CD8-positive, alpha-beta memory T cell (primary cell): Measurements from ENCODE around the gene RNF135. TPM values are rescaled to one million over a fixed set of nuclear protein-coding genes. Genes with fewer than 3 reads are reported as not detected.
A peak's percentile ranks its signal among the peaks of the same experiment; 100 is the strongest.
"Not testable (repeated sequence)": the region's sequence is repeated elsewhere in the genome, so short reads cannot be mapped to it uniquely, and the experiment has no call there.

Experiments used
- CTCF ChIA-PET: fragments of 350-600 bp; sonication (Branson Sonifier 250); formaldehyde crosslinking; loops from one replicate; lab custom pipeline; 2021; ENCODE audit warnings: antibody characterized with exemption; lab: Charles Lee
- POLR2A ChIA-PET: fragments of 350-600 bp; sonication (Branson Sonifier 250); formaldehyde crosslinking; loops from one replicate; lab custom pipeline; 2021; ENCODE audit warnings: antibody characterized with exemption; lab: Charles Lee
- DNase-seq, 5 donors: peaks; one replicate each; pipeline versions ENCODE4 v3.0.0 to v3.0.0-alpha.2; 2020 to 2022; ENCODE audit warnings: mixed read lengths in 1 of 5
- H3K27ac ChIP-seq: one replicate; pipeline ENCODE4 v1.7.0; 2013; ENCODE audit warnings: low read depth, mild to moderate bottlenecking, low read length, moderate library complexity
- H3K27me3 ChIP-seq: 2 replicates; pipeline ENCODE4 v1.7.0; 2013; ENCODE audit warnings: low read length, mild to moderate bottlenecking; ENCODE audit not compliant: insufficient read depth, poor library complexity, severe bottlenecking
- H3K36me3 ChIP-seq: 2 replicates; pipeline ENCODE4 v1.7.0; 2013; ENCODE audit warnings: mild to moderate bottlenecking, low read length, moderate library complexity; ENCODE audit not compliant: insufficient read depth
- H3K4me1 ChIP-seq: 2 replicates; pipeline ENCODE4 v1.7.0; 2013; ENCODE audit warnings: mild to moderate bottlenecking, low read length, moderate library complexity; ENCODE audit not compliant: insufficient read depth
- H3K4me3 ChIP-seq: 2 replicates; pipeline ENCODE4 v1.7.0; 2013; ENCODE audit warnings: mild to moderate bottlenecking, low read length
- H3K9me3 ChIP-seq: 2 replicates; pipeline ENCODE4 v1.7.0; 2013; ENCODE audit warnings: mild to moderate bottlenecking, low read length
- H3K27ac Mint-ChIP-seq, 8 donors: one replicate each; pipeline ENCODE4 v1.8.0; 2020 to 2021; ENCODE audit warnings: mixed read lengths in 8 of 8, mild to moderate bottlenecking in 6 of 8, inconsistent platforms in 3 of 8, moderate library complexity in 3 of 8
- H3K27me3 Mint-ChIP-seq, 2 donors: one replicate each; pipeline ENCODE4 v1.8.0; 2020 to 2021; ENCODE audit warnings: mixed read lengths in 2 of 2, mild to moderate bottlenecking in 1 of 2, moderate library complexity in 1 of 2
- H3K36me3 Mint-ChIP-seq, 3 donors: one replicate each; pipeline ENCODE4 v1.8.0; 2020 to 2021; ENCODE audit warnings: mixed read lengths in 3 of 3, inconsistent platforms in 1 of 3, mild to moderate bottlenecking in 1 of 3
- H3K4me1 Mint-ChIP-seq, 3 donors: one replicate each; pipeline ENCODE4 v1.8.0; 2020 to 2021; ENCODE audit warnings: mixed read lengths in 3 of 3, inconsistent platforms in 1 of 3, mild to moderate bottlenecking in 1 of 3
- H3K4me3 Mint-ChIP-seq, 7 donors: one replicate each; pipeline ENCODE4 v1.8.0; 2020 to 2021; ENCODE audit warnings: mixed read lengths in 7 of 7, mild to moderate bottlenecking in 6 of 7, moderate library complexity in 4 of 7, inconsistent platforms in 2 of 7
- H3K9me3 Mint-ChIP-seq, 5 donors: one replicate each; pipeline ENCODE4 v1.8.0; 2020 to 2022; ENCODE audit warnings: mixed read lengths in 5 of 5, mild to moderate bottlenecking in 3 of 5, moderate library complexity in 2 of 5, inconsistent platforms in 1 of 5
- polyA plus RNA-seq: library from polyadenylated mRNA; unstranded; fragments of 300-500 nt; fragmentation: Illumina TruSeq; gene quantifications from one replicate; pipeline ENCODE4 v1.2.3, GENCODE V29; 2021
- total RNA-seq, 2 experiments: library from RNA; stranded (reverse); gene quantifications; one replicate each; pipeline ENCODE4 v1.2.3, GENCODE V29; 2021

Gene RNF135
- total and polyA plus RNA-seq, 3 experiments from 2014 or later, result 7.5 to 9.2 (median 7.9) TPM

DNA sequence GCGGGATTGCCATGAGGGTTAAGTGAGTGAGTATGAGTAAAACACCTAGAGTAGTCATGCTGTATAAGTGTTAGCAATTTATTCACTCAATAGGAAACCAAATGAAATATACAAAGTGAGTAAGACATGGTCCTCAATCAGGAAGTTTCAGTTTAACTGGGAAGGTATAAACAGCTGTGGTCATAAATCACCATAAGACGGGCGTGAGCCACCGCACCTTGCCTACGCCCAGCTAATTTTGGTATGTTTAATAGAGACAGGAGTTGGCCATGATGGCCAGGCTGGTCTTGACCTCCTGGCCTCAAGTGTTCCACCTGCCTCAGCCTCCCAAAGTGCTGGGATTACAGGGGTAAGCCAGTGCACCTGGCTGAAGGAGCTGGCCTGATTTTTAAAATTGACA, 27.0 kb downstream of the RNF135 start:
- H3K36me3 Mint-ChIP-seq, result peaks cover 6 to 43% (median 29%) of the 10 kb centered on the region in 3 donors
- Histone ChIP-seq H3K4me1 (no peaks in the 10 kb centered on the region), H3K9me3 (no peaks in the 10 kb centered on the region), H3K27ac (no peak overlapping the region), H3K27me3 (no peaks in the 10 kb centered on the region), H3K36me3 (no peaks in the 10 kb centered on the region), H3K4me3 (no peak overlapping the region)
- H3K4me3 Mint-ChIP-seq, result no peak overlapping the region
- ChIA-PET CTCF (no interaction called here), POLR2A (no interaction called here)
- DNase-seq, result no peak
- H3K9me3 Mint-ChIP-seq, result no peaks in the 10 kb centered on the region
- H3K27me3 Mint-ChIP-seq, result no peaks in the 10 kb centered on the region
- no peaks in the 10 kb centered on the region for H3K4me1 Mint-ChIP-seq
- H3K27ac Mint-ChIP-seq, result no peak overlapping the region

DNA sequence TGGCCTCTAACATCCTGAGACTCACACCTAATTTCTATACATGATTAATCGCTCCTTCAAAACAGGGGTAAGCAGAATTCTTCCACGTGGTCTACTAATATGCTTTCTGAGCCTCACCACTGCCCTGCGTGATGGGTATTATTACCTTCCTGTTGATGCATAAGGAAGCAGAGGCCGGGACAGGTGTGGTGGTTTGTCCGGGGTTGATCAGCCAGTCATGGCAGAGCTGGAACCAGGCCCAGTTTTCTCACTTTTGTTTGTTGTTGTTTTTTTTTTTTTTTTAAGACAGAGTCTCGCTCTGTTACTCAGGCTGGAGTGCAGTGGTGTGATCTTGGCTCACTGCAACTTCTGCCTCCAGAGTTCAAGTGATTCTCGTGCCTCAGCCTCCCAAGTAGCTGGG, 31.2 kb downstream of the RNF135 start:
- Histone ChIP-seq H3K9me3 (no peaks in the 10 kb centered on the region), H3K36me3 (no peaks in the 10 kb centered on the region), H3K4me1 (no peaks in the 10 kb centered on the region), H3K27me3 (no peaks in the 10 kb centered on the region), H3K4me3 (no peak overlapping the region), H3K27ac (no peak overlapping the region)
- POLR2A ChIA-PET, result interaction anchor here (0.6 kb wide), 1 partner anchor 892 kb away, joined by 10 read pairs; no protein-coding TSS in a partner anchor
- Mint-ChIP-seq H3K4me1 (no peaks in the 10 kb centered on the region), H3K9me3 (no peaks in the 10 kb centered on the region), H3K27me3 (no peaks in the 10 kb centered on the region), H3K36me3 (peaks cover 6 to 33% (median 27%) of the 10 kb centered on the region in 3 donors), H3K4me3 (no peak overlapping the region), H3K27ac (peak overlapping the region in 1 of 8 donors; percentile 19)
- CTCF ChIA-PET, result no interaction called here
- no peak for DNase-seq

DNA sequence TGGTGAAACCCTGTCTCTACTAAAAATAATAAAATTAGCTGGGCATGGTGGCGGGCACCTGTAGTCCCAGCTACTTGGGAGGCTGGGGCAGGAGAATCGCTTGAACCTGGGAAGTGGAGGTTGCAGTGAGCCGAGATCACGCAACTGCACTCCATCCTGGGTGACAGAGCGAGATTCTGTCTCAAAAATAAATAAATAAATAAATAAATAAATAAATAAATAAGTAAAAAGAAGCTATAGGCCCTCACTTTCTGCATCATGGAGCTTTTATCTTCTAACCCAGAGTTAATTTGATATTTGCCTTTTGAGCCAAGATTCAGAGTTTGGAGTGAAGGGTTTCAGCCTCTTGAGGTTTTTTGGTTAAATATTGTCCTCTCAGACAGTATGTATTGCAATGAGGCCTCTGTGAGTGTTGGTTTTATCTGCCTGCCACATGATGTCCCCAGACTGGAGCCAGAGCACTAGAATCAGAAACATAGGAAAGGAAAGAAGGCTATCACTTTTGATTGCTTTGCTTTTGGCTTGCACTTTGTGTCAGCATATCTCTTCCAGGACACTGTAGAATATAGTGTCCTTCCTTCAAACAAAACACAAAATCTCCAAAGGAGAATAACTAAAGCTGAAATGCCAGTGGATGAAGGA, 32.5 kb downstream of the RNF135 start:
- ChIA-PET POLR2A (no interaction called here), CTCF (no interaction called here)
- H3K4me3 ChIP-seq, result no peak overlapping the region
- H3K27ac Mint-ChIP-seq, result peak overlapping the region in 1 of 8 donors; percentile 10
- H3K27me3 ChIP-seq, result no peaks in the 10 kb centered on the region
- peaks cover 0 to 3% of the 10 kb centered on the region in 2 donors for H3K27me3 Mint-ChIP-seq
- H3K9me3 Mint-ChIP-seq, result no peaks in the 10 kb centered on the region
- no peak for DNase-seq
- H3K4me1 Mint-ChIP-seq, result peaks cover 9 to 11% (median 11%) of the 10 kb centered on the region in 3 donors
- no peaks in the 10 kb centered on the region for H3K36me3 ChIP-seq
- H3K9me3 ChIP-seq, result no peaks in the 10 kb centered on the region
- peaks cover 5% of the 10 kb centered on the region for H3K4me1 ChIP-seq
- H3K4me3 Mint-ChIP-seq, result no peak overlapping the region
- H3K36me3 Mint-ChIP-seq, result peaks cover 6 to 22% (median 19%) of the 10 kb centered on the region in 3 donors
- no peak overlapping the region for H3K27ac ChIP-seq

DNA sequence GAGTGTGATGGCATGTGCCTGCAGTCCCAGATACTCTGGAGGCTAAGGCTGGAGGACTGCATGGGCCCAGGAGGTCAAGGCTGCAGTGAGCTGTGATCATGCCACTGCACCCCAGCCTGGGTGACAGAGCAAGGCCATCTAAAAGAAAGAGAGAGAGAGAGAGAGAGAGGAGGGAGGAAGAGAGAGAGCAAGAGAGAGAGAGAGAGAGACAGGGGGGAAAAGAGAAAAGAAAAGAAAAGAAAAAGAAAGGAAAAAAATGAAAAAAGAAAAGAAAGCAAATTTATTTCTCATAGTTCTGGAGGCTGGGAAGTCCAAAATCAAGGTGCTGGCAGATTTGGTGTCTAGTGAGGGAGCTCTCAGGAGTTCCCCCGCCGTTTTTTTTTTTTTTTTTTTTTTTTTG, 33.3 kb downstream of the RNF135 start:
- H3K36me3 ChIP-seq, result no peaks in the 10 kb centered on the region
- H3K27me3 Mint-ChIP-seq, result peaks cover 0 to 3% of the 10 kb centered on the region in 2 donors
- CTCF ChIA-PET, result no interaction called here
- no peak for DNase-seq
- no peak overlapping the region for H3K27ac ChIP-seq
- H3K27me3 ChIP-seq, result no peaks in the 10 kb centered on the region
- no peaks in the 10 kb centered on the region for H3K9me3 ChIP-seq
- no peak overlapping the region for H3K4me3 Mint-ChIP-seq
- no peak overlapping the region for H3K4me3 ChIP-seq
- peaks cover 14 to 16% (median 15%) of the 10 kb centered on the region in 3 donors for H3K4me1 Mint-ChIP-seq
- peaks cover 6 to 21% (median 15%) of the 10 kb centered on the region in 3 donors for H3K36me3 Mint-ChIP-seq
- H3K4me1 ChIP-seq, result peaks cover 5% of the 10 kb centered on the region
- H3K9me3 Mint-ChIP-seq, result no peaks in the 10 kb centered on the region
- POLR2A ChIA-PET, result no interaction called here
- H3K27ac Mint-ChIP-seq, result no peak overlapping the region

DNA sequence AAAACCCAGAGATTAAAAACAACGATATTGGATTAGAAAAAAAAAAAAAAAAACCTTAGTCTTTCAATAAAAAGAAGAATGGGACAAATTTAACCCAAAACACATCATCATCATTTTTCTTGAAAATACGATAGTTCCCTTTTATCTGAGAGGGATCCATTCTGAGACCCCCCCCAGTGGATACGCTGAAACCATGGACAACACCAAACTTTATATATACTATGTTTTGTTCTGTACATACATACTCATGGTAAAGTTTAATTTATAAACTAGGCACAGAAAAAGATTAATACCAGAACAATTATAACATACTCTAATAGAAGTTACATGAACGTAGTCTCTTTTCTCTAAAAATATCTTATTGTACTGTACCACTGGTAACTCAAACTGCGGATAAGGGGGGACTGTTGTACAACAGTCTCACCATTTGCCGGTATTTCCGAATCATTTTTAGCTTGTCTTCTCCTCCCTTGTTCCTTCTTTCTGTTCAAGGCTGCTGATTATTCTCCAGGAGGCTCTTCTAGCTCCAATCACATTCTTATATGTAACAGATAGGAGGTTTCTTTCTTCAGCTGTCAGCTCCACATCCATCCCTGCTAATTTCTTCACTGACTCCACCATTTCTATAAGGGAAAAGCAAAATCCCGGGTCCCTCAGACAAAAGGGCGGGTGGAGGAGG, 37.0 kb downstream of the RNF135 start:
- Histone ChIP-seq H3K27ac (no peak overlapping the region), H3K9me3 (no peaks in the 10 kb centered on the region), H3K36me3 (no peaks in the 10 kb centered on the region), H3K4me1 (peaks cover 5% of the 10 kb centered on the region), H3K4me3 (peak overlapping the region; percentile 80), H3K27me3 (no peaks in the 10 kb centered on the region)
- ChIA-PET POLR2A (interaction anchor here (0.6 kb wide), 1 partner anchor 45 kb away, joined by 3 read pairs; no protein-coding TSS in a partner anchor), CTCF (no interaction called here)
- peaks cover 0 to 8% (median 6%) of the 10 kb centered on the region in 3 donors for H3K36me3 Mint-ChIP-seq
- peaks cover 20 to 27% (median 21%) of the 10 kb centered on the region in 3 donors for H3K4me1 Mint-ChIP-seq
- no peak for DNase-seq
- peaks cover 0 to 8% of the 10 kb centered on the region in 2 donors for H3K27me3 Mint-ChIP-seq
- peak overlapping the region; percentile 91 to 98 (median 94) for H3K4me3 Mint-ChIP-seq
- H3K27ac Mint-ChIP-seq, result peak overlapping the region; percentile 49 to 96 (median 86)
- no peaks in the 10 kb centered on the region for H3K9me3 Mint-ChIP-seq

DNA sequence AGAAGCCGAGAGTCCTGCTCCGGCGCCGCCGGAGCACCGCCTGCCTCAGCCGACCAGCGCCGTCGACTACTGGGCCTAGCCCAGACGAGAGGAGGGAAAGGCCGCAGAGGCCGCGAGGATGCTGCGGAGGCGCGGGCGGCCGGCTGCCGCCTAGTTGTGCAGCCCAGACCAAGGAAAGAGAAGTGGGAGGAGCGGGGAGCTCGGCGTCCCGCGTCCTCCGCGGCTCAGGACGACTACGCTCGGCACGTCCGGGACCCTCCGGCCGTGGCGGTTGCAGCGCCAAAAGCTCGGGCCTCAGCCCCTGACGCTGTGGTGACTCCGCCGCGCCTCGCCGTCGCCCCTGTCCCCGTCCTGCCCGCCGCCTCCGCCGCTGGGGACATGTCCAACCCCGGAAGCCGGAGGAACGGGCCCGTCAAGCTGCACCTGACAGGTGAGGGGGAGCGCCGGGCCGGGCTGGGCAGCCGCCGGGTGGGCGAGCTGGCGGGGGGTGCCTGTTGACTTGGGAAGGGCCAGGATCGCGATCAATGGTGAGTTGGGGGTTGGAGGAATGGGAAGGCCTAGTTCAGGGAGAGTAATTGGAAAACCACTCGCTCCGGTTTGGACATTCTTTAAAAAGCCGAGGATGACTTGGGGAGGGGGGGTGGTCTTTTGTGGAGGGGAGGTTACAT, 37.7 kb downstream of the RNF135 start:
- H3K27me3 Mint-ChIP-seq, result peaks cover 0 to 8% of the 10 kb centered on the region in 2 donors
- peak overlapping the region; percentile 80 for H3K4me3 ChIP-seq
- peak overlapping the region; percentile 44 for H3K27ac ChIP-seq
- CTCF ChIA-PET, result interaction anchor here (1.6 kb wide), 1 partner anchor 207 kb away, joined by 5 read pairs; no protein-coding TSS in a partner anchor
- H3K36me3 Mint-ChIP-seq, result peaks cover 0 to 7% (median 5%) of the 10 kb centered on the region in 3 donors
- POLR2A ChIA-PET, result interaction anchor here (0.6 to 0.7 kb wide), 5 partner anchors 9 to 311 kb away, joined by 3 to 5 read pairs (median 5); no protein-coding TSS in a partner anchor
- H3K4me3 Mint-ChIP-seq, result peak overlapping the region; percentile 91 to 98 (median 94)
- H3K4me1 Mint-ChIP-seq, result peaks cover 20 to 27% (median 21%) of the 10 kb centered on the region in 3 donors
- H3K27ac Mint-ChIP-seq, result peak overlapping the region; percentile 74 to 97 (median 92)
- H3K9me3 Mint-ChIP-seq, result no peaks in the 10 kb centered on the region
- H3K27me3 ChIP-seq, result no peaks in the 10 kb centered on the region
- H3K4me1 ChIP-seq, result peaks cover 5% of the 10 kb centered on the region
- H3K9me3 ChIP-seq, result no peaks in the 10 kb centered on the region
- no peaks in the 10 kb centered on the region for H3K36me3 ChIP-seq
- peak; percentile 20 to 75 (median 46) for DNase-seq

DNA sequence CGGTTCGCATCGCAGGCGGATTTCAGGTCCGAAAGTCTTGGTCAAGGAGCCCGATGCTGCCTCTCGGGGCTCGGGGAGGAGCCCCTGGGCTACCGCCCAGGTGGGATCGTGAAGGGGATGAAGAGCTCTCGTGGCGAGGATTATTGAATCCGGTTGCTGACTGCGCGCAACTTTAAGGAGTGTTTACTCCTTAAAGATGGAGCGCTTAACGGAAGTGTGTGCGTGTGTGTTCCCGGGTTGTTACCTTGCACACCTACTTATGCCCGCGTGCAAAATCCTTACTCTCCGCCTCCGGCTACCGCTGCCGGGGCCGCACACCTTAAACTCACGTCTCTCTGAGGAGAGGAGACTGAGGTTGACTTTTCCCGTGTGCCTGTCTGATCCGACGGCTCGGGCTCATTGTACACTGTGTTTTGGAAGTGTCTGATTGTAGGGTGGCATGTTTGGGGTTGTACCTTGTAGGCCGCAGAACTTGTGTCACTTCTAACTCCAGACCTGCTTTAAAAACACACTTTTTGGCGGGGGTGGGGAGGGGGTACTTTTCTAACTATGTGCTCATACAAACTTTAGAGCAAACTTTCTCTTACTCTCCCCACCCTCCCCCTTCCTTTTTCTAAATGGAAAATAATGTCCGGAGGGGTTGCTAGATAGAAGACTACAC, 38.3 kb downstream of the RNF135 start:
- ChIA-PET CTCF (interaction anchor here (1.6 kb wide), 1 partner anchor 206 kb away, joined by 5 read pairs; no protein-coding TSS in a partner anchor), POLR2A (interaction anchor here (0.6 to 0.7 kb wide), 4 partner anchors 8 to 310 kb away, joined by 3 to 5 read pairs (median 5); no protein-coding TSS in a partner anchor)
- H3K36me3 Mint-ChIP-seq, result not testable (repeated sequence)

More for the DNA sequence above, 38.3 kb downstream of the RNF135 start:
- peak in 3 of 5 donors; percentile 1 to 51 (median 8) for DNase-seq
- H3K9me3 Mint-ChIP-seq, H3K4me1 ChIP-seq, H3K27me3 ChIP-seq, H3K36me3 ChIP-seq, H3K9me3 ChIP-seq, H3K27me3 Mint-ChIP-seq: not testable (repeated sequence)
- Mint-ChIP-seq H3K4me3 (peak overlapping the region; percentile 91 to 98 (median 94)), H3K4me1 (peaks cover 20 to 27% (median 21%) of the 10 kb centered on the region in 3 donors), H3K27ac (peak overlapping the region; percentile 74 to 97 (median 92))
- H3K4me3 ChIP-seq, result peak overlapping the region; percentile 80
- peak overlapping the region; percentile 44 for H3K27ac ChIP-seq
